ENCODE data around the gene KNSTRN. TPM values are rescaled to one million over a fixed set of nuclear protein-coding genes. Genes with fewer than 3 reads are reported as not detected.

Gene KNSTRN
- total RNA-seq (2022; extraction: Qiagen RNA extraction): 39.2 to 53.2 TPM (median 44.9 TPM) in 5 replicates

GRCh38 chr15:40382580-40383456, at the start of gene KNSTRN:
Gene KNSTRN (plus strand): TSS chr15:40382721. CDS start chr15:40382836, 115 bp downstream.

GRCh38 chr15:40340740-40341400, 41.7 kb upstream of the KNSTRN start, which contains the start of gene CCDC9B:
Gene CCDC9B (minus strand): TSS chr15:40340939. CDS start chr15:40340819, 120 bp downstream.

GRCh38 chr15:40357723-40358470, 24.6 kb upstream of the KNSTRN start, which contains the start of gene DISP2:
Gene DISP2 (plus strand): TSS chr15:40358219. CDS start chr15:40358322, 103 bp downstream.

GRCh38 chr15:40405501-40406381, 23.2 kb downstream of the KNSTRN start, which contains the start of gene IVD:
Gene IVD (plus strand): TSS chr15:40405795. CDS start chr15:40405828, 33 bp downstream.

GRCh38 chr15:40440743-40441564, 58.4 kb downstream of the KNSTRN start, which contains the start of gene BAHD1:
Gene BAHD1 (plus strand): TSS chr15:40440953. CDS start chr15:40458465, 17,512 bp downstream.

Other genes with a start within 250 kb of the KNSTRN start
- gene BUB1B, start 221.7 kb upstream of the KNSTRN start, total RNA-seq (2022; extraction: Qiagen RNA extraction): 24.8 to 32.9 TPM (median 27.6 TPM) in 5 replicates
- gene PAK6, start 143.7 kb upstream of the KNSTRN start, total RNA-seq (2022; extraction: Qiagen RNA extraction): 0.15 to 0.39 TPM (median 0.22 TPM) in 5 replicates
- gene ANKRD63, start 99.7 kb upstream of the KNSTRN start, total RNA-seq (2022; extraction: Qiagen RNA extraction): 0.15 to 0.54 TPM (median 0.29 TPM) in 5 replicates
- gene PLCB2, start 74.8 kb upstream of the KNSTRN start, total RNA-seq (2022; extraction: Qiagen RNA extraction): 0.44 to 0.79 TPM (median 0.59 TPM) in 5 replicates
- 5.0 to 5.8 TPM (median 5.6 TPM) in 5 replicates for gene INAFM2, start 59.0 kb upstream of the KNSTRN start, total RNA-seq (2022; extraction: Qiagen RNA extraction)
- 13.3 to 20.8 TPM (median 19.6 TPM) in 5 replicates for gene CCDC9B, start 41.8 kb upstream of the KNSTRN start, total RNA-seq (2022; extraction: Qiagen RNA extraction)
- gene PHGR1, start 31.7 kb upstream of the KNSTRN start, total RNA-seq (2022; extraction: Qiagen RNA extraction): not detected in 5 replicates
- gene DISP2, start 24.5 kb upstream of the KNSTRN start, total RNA-seq (2022; extraction: Qiagen RNA extraction): 1.1 to 1.9 TPM (median 1.7 TPM) in 5 replicates
- 11.1 to 14.0 TPM (median 13.1 TPM) in 5 replicates for gene IVD, start 23.1 kb downstream of the KNSTRN start, total RNA-seq (2022; extraction: Qiagen RNA extraction)
- 9.4 to 13.3 TPM (median 11.8 TPM) in 5 replicates for gene BAHD1, start 58.2 kb downstream of the KNSTRN start, total RNA-seq (2022; extraction: Qiagen RNA extraction)
- gene CHST14, start 88.3 kb downstream of the KNSTRN start, total RNA-seq (2022; extraction: Qiagen RNA extraction): 13.4 to 21.6 TPM (median 19.7 TPM) in 5 replicates
- gene CCDC32, start 182.3 kb downstream of the KNSTRN start, total RNA-seq (2022; extraction: Qiagen RNA extraction): 13.4 to 24.2 TPM (median 15.7 TPM) in 5 replicates
- gene RPUSD2, start 186.6 kb downstream of the KNSTRN start, total RNA-seq (2022; extraction: Qiagen RNA extraction): 11.1 to 17.0 TPM (median 15.5 TPM) in 5 replicates
- 5.1 to 7.9 TPM (median 6.8 TPM) in 5 replicates for gene KNL1, start 211.5 kb downstream of the KNSTRN start, total RNA-seq (2022; extraction: Qiagen RNA extraction)